Stimulated activated CD8-positive, alpha-beta memory T cell treated with anti-CD3 and anti-CD28 coated beads, Interleukin-12 subunit alpha, Interleukin-12 subunit beta, amount 100 ng/mL, for 1 hour (primary cell): ENCODE results near the gene TMEM108.

Experiments used
- DNase-seq: peaks from one replicate; pipeline ENCODE4 v3.0.0-alpha.2; 2020; ENCODE audit warnings: low read depth

Gene TMEM108

GRCh38 chr3:133386876-133387275 lies 348.7 kb downstream of the TMEM108 start:
- no peak for DNase-seq

DNA sequence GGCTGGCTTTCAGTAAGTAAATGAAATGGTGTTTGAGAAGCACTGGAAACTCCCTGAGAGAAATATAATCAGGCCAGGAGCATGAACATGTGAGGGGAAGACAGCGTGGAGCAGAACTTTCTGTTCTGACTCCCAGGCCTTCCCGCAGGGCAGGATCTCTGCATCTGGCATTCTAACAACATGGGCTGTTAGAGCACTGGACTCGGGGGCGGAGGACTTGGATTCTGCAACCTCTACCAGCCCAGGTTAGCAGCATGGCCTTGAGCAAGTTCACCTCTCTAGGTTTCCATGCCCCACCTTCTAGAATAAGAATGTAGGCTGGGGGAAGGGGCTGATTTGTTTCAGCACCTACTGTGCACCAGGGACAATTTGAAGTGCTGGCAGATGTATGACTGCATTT lies 349.1 kb downstream of the TMEM108 start:
- DNase-seq = no peak

DNA sequence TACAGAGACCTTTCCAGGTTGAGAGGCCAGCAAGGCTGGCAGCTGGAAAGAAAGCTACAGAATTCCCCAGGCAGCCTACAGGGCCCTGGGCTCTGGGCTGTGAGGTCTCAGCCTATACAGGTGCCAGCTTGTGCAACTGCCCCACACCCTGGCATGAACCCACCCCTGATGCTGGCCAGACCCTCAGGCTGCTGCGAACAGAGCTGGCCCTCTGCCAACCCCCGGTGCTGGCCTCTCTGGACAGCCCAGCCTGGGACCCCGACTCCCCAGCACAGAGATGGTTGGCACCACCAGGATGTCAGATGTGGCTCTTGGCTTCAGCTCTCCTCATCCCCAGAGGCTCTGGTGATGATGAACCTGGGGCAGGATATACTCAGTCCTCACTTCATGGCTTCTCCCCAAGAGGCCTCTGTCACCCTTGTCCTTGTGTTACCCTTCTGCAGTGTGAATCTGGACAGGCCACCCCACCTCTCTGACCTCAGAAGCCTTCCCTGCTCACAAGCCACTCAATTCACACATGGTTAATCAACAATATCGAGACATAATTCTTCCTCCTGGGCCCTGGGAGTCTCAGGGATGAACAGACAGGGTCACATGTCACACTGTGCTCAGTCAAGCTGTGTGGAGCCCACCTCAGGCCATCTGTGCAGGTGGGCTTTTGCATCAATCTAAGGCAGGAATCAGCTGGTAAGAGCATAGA lies 350.7 kb downstream of the TMEM108 start:
- DNase-seq = no peak

DNA sequence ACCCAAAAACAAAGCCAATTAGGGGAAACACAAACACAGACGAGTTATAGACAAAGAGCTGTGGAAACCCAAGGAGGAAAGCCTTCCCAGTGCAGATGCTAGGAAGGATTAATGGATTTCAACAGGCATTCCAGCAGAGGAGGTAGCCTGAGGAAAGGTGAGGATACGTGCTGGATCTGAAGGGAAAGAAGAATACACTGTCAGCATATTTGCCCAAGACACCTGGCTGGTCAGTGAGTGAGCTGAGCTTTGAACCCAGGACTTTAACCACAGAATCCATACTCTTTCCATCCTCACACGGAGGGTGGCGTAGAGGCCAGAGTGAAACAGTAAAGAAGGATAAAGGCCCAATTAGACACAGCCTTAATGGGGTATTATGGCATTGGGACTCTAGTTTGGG lies 352.5 kb downstream of the TMEM108 start:
- no peak for DNase-seq

GRCh38 chr3:133393204-133393603 lies 355.0 kb downstream of the TMEM108 start:
- no peak for DNase-seq

DNA sequence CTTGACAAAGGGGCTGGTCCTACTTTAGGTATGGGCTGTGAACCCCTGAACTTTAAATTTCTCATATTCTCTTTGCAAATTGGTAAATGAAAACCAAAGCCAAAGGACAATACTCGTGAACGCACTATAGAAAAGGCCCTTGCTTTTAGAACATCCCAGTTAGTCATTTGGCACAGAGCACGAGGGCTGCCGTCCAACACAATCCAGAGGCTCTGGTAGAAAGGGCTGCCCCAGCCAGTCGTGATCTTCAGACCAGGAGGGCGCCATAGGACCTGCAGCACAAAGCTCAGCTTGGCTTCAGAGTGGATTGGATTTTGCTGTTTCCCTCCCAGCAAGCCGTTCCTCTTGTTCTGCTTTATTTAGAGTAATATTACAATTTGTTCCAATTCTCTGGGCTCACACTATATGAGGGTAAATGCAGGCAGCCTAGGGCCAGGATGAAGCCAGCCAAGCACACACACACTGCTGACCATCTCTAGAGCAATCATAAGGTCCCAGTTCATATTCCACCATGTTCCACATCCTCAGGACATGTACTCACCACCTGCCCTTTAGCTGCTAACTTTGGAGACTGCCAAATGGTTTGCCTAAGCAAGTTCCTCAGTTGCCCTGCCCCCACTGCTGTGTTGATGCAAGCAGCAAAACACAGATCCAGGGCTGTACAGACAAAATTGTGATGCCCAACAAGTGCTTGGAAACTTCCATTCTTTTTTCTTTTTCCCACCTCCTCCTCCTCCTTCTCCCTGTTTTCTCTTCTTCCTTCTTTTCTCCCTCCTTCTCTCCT lies 355.7 kb downstream of the TMEM108 start:
- no peak for DNase-seq

DNA sequence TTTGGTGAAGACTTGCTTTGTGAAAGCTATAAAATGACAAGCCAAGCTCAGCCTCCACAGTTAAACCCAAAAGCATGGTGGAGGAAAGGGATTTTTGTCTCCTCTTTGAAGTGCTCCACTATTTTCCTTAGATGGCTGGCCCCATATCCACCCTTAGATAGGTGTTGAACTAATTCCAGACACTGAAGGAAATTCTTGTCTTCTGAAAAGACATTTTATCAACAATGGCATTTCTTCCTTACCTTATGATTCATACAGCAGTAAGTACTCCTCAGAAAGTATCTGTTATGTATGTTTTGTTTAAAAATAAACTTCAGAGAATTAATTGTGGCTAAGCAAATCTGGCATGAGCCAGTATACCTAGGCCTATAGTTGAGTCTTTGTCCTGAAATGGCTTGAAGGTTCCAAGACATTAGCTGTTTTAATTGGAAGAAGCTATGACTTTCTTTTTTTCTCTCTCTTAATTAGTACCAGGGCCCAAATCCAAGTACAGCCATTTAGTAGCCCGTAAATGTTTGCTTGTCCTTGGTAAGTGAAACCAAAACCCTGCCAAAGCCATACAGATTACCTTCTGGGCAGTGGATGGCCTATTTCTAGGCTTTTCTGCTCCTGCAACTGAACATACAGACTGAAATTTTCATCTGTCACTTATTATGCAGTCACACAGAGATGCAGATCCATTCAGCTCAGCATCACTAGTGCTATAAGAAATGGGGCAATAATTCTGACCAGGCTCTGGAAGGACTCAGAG lies 356.5 kb downstream of the TMEM108 start:
- no peak for DNase-seq

- DNase-seq = no peak
Measured at GRCh38 chr3:133396906-133397305, 358.7 kb downstream of the TMEM108 start.

DNA sequence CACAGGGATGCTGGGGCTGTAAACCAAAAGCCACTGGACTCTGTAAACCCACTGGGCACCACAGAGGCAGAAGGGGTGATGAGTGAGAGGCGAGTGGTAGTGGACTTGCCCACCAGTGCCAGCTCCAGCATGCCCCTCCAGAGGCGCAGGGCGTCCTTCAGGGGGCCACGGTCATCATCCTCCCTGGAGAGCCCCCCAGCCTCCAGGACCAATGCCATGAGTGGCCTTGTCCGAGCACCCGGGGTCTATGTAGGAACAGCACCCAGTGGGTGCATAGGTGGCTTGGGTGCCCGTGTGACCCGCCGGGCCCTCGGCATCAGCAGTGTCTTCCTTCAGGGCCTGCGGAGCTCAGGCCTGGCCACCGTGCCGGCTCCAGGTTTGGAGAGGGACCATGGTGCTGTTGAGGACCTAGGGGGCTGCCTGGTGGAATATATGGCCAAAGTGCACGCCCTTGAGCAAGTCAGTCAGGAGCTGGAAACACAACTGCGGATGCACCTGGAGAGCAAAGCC lies 361.9 kb downstream of the TMEM108 start, which contains the start of gene BFSP2:
TSS of gene BFSP2 (plus strand) at position 51 of the 510 bp plus-strand sequence. CDS start at position 79, 28 bp downstream.
- no peak for DNase-seq

GRCh38 chr3:133401374-133402135 lies 363.4 kb downstream of the TMEM108 start:
- DNase-seq = no peak

- no peak for DNase-seq
Measured at GRCh38 chr3:133404920-133405319, 366.7 kb downstream of the TMEM108 start.

DNA sequence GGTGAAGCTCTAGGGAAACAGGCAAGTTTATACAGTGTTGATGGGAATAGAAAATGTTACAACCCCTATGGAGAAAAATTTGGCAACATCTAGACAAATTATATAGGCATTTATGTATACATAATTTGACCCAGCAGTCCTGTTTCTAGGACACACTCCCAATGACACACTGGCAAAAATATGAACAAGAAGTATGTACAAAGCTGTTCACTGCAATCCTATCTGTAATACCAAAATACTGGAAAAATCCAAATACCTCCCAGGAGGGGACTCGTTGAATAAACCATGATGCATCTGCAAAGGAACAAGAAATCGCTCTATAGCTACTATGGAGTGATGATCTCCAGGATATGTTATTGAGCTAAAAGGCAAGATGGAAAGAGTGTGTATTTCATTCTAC lies 370.2 kb downstream of the TMEM108 start:
- DNase-seq = no peak

DNA sequence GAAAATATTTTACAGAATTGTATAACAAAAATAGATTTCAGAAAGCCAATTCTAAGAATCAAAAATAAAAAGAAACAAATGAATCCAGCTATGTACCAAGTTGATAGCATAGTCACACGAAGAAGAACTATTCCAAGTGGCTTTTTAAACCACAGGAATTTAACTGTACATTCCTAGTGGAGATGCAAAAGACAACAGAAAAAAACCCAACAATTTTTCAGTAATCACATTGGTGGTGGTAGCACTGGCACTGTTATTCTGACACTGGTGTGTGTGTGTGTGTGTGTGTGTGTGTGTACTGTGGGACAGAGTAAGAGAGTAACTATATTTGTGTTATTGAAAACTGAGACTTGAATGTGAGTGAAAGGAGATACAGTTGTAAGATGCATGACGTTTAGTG lies 370.8 kb downstream of the TMEM108 start:
- DNase-seq = no peak

DNA sequence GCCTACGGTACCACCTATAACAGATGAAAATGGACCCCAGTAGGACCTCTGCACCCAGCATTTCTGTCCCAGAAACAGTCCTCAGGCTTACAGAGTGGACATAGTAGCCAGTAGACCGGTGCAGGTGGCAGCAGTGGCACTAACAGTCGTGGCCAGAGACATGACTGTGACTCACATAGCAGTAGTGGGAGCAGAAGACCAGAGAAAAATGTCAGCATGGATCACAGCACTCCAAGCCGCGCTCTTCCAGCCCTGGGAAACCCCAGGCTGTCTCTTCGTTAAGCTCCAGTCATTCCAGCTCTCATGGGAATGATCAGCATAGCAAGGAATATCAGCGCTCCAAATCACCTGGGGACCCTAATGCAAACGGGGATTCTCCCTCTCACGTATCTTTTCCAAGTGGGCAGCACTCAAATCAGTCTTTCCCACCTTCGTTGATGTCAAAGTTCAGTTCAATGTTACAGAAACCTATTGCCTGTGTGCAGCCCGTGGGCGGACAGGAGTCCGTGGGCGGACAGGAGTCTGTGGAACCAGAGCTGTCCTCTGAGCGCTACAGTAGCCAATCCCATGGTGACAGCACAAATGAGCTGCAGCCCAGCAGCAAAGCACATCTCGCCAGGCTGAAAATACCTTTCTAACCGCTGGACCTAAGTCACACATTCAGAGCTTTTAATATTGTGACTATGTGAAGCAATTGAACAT lies 372.2 kb downstream of the TMEM108 start:
- DNase-seq = no peak

DNA sequence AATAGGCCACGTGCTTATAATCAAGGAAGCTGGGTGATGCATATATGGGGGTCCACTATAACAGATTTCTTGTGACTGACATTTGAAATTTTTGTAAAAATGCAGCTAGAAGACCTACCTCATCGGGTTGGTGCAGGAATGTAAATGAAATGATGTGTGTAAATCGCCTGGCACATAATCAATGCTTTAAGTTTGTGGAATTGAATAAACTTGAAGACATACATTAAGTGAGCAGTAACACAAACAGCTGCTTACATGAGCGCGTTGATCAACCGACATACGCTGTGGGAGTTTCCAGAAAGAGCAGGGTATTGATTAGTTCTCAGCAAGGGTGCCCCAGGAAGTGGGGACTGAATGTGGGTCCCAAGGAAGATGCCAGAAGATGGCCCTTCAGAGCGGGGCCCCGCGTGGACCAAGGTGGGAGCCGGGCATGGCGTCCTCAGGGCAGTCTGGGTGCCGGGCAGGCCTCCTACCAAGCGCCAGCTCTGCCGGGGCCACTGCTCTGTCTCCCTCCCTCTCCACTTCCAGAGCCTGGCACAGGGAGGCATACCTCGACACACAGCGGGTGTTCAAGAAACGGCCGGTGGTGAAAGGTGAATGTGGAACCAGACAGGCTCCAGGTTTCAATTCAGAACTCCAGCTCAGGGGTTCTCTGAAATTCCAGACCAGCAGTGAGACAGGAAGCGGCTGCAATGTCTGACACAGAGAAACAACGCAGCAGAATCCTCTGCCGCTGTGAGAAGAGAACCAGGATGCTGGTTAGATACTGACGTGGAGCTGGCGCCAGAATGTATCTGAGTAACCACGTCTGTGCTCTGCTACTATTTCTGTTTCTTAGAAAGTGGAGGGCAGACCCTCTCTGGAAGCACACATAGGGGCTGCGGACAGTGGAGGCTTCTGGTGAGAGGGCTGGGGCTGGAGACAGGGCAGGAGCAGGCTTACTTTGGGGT lies 374.3 kb downstream of the TMEM108 start:
- no peak for DNase-seq

DNA sequence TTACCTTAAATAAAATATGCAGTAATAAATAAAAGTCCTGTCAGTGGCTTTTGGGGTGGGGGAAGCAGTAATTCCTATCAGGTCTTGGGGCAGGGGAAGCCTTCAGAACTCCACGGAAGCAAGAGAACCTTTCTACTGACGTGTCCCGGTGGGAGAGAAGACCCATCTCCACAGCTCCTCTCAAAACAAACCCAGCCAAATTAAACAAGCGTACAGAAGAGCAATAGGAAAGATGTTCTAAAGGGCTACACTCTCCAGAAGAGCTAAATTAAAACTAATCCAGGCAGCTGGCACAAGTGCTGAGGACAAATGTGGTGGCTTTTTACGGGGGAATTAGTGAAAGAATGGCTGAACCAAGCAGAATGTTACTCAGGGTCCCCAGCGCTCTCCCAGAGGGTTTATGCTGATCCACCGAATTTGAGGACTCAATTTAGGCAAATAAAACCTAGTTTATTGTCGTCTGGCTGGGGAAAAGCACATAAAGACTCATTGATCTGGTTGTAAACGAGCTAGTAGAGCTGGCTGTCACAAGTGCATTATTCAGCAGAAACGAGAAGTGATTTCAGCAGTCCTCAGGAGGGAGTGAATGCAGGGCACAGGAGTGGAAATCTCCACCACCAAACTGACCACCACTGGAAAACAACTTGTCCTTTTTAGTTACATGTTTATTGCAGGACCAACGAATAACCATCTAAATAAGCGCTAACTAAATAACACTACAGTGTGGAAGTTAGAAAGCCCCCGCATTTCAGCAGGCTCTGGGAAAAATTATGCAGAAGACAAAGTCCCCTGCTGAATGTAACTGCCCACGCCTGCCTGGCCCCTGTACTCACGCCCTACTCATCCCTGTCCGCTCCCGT lies 375.2 kb downstream of the TMEM108 start:
- no peak for DNase-seq

GRCh38 chr3:133414021-133414392 lies 375.8 kb downstream of the TMEM108 start:
- DNase-seq = no peak

GRCh38 chr3:133418361-133418760 lies 380.2 kb downstream of the TMEM108 start:
- DNase-seq = no peak
